GM23338 (cell line): ENCODE results near the gene DMTF1.

Experiments used
- CREB1 ChIP-seq: fragments of 250-450 bp; sonication (Bioruptor Pico); IDR thresholded peaks from 2 replicates; pipeline ENCODE4 v1.5.0; 2020; ENCODE audit warnings: low read depth, mild to moderate bottlenecking, moderate library complexity
- CTCF ChIP-seq, 2 experiments: fragments of 200-600 bp in 1 of 2; sonication (generic) in 1 of 2; conservative IDR thresholded peaks; 2 replicates each; pipeline versions ENCODE4 v1.5.1 to v1.6.1; 2016 to 2017; ENCODE audit warnings: antibody characterized with exemption in 2 of 2, low read depth in 2 of 2, mild to moderate bottlenecking in 2 of 2, moderate library complexity in 1 of 2
- EZH2 ChIP-seq: fragments of 200-600 bp; sonication (generic); IDR thresholded peaks from one replicate; pipeline ENCODE4 v1.8.0; 2017; ENCODE audit warnings: antibody characterized with exemption, mild to moderate bottlenecking, low read depth; ENCODE audit not compliant: unreplicated experiment
- EZH2phosphoT487 ChIP-seq: fragments of 200-600 bp; sonication (generic); IDR thresholded peaks from one replicate; pipeline ENCODE4 v1.8.1; 2018; ENCODE audit warnings: antibody characterized with exemption; ENCODE audit not compliant: unreplicated experiment
- JUNB ChIP-seq: IDR thresholded peaks from one replicate; pipeline ENCODE4 v1.6.1; 2016; ENCODE audit warnings: antibody characterized with exemption; ENCODE audit not compliant: unreplicated experiment
- POLR2AphosphoS5 ChIP-seq: IDR thresholded peaks from 2 replicates; pipeline ENCODE4 v1.6.1; 2016; ENCODE audit warnings: antibody characterized with exemption, low read depth
- REST ChIP-seq: IDR thresholded peaks from one replicate; pipeline ENCODE4 v1.6.1; 2018; ENCODE audit warnings: antibody characterized with exemption; ENCODE audit not compliant: unreplicated experiment
- ZNF331 ChIP-seq: fragments of 250-450 bp; sonication (Bioruptor Pico); IDR thresholded peaks from 2 replicates; pipeline ENCODE4 v1.5.0; 2020; ENCODE audit warnings: low read depth, mild to moderate bottlenecking, moderate library complexity

- no peak for TF ChIP-seq ZNF331
- TF ChIP-seq CTCF (conservative IDR thresholded peaks at IDR 0.05; ENCODE audit: low read depth in 2 of 2): no peak
- no peak for TF ChIP-seq POLR2AphosphoS5
- no peak for TF ChIP-seq EZH2
- TF ChIP-seq CREB1 (CRISPR knock-in tag): no peak
- no peak for TF ChIP-seq REST
- no peak for TF ChIP-seq EZH2phosphoT487
- no peak for TF ChIP-seq JUNB
These were observed 7.3 kb downstream of the DMTF1 start for GRCh38 chr7:87159538-87159937.
